ENCODE results near the gene DNMBP.
"Not testable (repeated sequence)": the region's sequence is repeated elsewhere in the genome, so short reads cannot be mapped to it uniquely, and the experiment has no call there.

The DNMBP gene

DNA sequence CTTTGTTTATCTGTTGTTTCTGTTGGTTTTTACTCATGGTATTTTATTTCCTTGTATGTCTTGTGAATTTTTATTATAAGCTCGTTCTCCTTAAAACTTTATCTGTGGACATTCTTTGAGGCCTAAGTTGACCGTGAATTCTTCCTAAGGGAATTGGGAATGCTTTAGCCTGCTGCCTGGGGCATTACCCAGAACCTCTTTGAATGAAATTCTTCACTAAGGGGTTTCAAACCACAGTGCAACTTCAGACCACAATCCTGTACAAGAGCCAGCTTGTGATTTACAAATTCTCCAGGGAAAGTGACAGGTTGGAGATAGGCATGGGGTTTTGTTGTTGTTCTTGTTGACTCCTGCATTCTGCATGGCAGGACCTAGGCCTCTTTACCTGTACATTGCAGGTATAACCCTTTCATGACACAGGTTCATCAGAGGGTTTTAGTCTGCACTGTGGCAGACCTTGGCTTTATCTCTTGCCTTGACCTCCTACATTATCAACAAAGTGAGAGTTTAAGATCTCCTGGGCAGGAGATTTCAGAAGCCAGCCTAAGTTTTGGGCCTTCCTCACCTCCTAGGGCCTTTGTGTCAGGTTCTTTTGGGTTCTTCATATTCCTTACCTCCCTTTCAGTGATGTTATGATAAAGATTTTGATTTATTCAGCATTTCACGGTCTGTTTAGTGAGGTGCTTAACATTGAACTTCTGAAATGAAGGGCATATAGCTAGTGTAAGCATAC lies 157.1 kb downstream of the DNMBP start:
- no peak for DNase-seq

- DNase-seq: no peak
Measured at GRCh38 chr10:99851825-99852224, 157.9 kb downstream of the DNMBP start.

GRCh38 chr10:99850767-99851340 lies 158.9 kb downstream of the DNMBP start:
- DNase-seq: no peak

DNA sequence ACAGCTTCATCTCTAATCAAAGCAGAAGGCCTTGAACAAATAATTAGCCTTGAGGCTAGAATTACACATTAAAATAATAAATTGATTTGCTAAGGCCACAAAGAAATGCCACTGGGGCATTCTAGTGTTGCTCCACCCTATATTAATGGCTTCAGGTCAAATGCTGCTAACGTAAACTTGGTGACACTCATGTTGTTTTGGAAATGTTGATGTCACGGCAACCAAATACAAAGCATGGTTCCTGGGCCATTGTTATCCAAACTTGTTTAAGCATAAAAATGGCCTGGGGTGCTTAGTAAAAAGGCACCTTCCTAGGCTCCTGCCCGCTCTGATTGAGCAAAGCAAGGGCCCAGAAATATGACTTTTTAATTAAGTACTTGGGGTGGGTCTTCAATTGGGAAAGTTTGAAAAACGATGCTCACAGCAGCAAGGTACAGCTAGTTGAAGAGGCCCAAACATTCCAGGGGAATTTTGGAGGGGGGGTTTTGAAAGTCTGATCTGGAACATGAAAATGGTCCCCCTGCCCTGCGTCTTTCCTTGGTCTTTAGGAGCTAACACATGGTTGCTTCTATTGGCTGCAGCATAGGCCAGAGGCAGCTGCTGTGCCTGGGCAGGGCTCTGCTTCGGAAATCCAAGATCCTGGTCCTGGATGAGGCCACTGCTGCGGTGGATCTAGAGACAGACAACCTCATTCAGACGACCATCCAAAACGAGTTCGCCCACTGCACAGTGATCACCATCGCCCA lies 159.6 kb downstream of the DNMBP start:
- DNase-seq: no peak

GRCh38 chr10:99849536-99849935 lies 160.2 kb downstream of the DNMBP start:
- DNase-seq: no peak

- no peak for DNase-seq
Measured at GRCh38 chr10:99849057-99849456, 160.7 kb downstream of the DNMBP start.

- DNase-seq: no peak
Measured at GRCh38 chr10:99845837-99846382, 163.8 kb downstream of the DNMBP start.

- DNase-seq: no peak
Measured at GRCh38 chr10:99844433-99844955, 165.3 kb downstream of the DNMBP start.

DNA sequence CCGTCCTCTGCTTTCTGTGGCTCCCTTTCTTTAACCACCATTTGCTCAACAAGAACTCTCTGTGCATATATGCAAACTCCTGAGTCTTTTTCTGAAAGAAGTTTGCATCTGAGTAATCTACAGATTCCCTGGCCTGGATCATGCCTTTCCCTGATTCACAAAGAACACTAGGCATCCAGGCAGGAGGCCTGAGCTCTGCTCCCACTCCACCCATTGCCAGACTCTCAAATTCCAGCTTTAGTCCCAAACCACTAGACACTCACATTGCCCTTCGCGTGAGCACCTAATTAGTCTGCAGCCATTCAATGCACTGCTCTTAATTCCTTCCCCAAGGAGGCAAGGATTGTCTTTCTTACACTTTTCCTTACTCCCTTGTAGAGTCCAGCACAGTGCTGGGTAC lies 166.4 kb downstream of the DNMBP start:
- DNase-seq: no peak

DNA sequence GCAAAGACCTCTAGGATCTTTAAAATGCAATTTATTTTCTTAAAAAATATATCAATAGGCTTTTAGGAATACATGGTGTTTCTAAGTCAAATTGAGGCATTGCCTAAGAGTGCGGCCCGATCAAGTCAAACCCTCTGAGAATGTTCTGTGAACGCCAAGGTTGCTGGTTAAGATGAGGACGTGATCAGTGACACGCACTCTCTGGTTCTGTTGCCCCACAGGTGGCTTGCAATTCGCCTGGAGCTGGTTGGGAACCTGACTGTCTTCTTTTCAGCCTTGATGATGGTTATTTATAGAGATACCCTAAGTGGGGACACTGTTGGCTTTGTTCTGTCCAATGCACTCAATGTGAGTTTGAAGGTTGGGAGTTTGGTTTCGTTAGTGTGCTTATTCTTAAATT lies 168.0 kb downstream of the DNMBP start:
- no peak for DNase-seq

DNA sequence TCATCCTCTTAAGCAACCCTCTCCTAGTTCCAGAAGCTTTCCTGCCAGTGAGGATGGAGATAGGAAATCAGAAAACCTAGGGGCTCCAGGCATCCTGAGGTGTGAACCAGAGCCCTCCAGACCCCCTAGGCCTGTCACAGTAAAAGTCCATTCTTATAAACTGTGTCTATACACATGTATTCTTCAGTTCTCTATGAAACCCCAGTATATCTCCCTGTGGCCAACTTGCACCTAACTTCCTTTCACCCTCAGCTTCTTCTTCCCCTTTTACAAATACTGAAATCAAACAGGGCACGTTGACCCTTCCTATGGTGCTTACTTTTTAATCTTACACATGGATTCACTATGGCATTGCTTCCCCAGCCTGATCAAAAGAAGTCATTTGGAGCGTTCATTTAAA lies 168.9 kb downstream of the DNMBP start:
- DNase-seq: not testable (repeated sequence)

DNA sequence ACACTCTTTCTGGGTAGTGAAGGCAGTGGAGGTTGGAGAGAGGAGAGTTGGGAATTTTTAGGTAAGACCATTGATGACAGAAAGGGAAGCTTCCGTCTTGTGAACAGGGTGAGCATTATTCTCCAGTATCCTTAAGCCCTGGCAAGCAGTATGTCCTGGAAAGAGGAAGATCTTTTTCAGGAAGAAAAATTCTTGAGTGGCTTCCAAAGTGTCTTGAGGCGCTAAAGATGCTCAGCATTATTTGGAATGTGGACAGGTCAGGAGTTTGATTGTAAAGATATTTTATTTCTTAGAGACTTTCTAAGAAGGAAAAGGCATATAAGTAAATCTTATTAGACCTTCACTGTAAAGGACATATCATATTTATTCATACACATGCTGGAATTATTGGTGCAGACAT lies 173.0 kb downstream of the DNMBP start:
- no peak for DNase-seq

DNA sequence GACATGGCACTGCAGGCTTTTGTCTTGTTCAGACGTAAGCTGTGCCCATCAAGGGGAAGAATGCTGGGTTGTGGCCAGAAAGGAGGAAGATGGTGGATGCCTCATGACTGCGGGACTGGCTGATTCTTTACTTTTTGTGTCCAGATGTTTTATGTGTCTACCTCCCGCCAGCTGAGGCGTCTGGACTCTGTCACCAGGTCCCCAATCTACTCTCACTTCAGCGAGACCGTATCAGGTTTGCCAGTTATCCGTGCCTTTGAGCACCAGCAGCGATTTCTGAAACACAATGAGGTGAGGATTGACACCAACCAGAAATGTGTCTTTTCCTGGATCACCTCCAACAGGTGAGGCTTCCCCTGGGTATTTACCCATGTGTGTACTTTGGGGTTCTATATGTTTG lies 173.8 kb downstream of the DNMBP start:
- DNase-seq: no peak

GRCh38 chr10:99834410-99834809 lies 175.3 kb downstream of the DNMBP start:
- DNase-seq: no peak

DNA sequence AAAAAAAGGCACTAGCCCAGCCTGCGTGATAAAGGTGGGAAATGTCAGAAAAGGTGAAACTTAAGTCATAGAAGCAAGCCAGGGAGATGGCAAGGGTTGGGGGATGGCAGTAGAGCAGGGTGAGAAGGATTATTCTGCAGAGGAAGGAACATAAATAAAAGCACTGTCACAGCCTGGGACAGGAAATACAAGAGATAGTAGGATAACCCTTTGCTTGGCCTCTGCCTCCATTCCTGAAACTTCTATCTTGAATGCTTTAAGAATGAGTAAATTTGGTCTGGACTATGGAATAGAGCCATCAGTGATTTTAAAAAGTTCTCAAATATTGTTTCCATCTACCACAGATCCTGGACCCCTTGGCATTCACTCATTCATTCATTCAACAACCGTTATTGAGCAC lies 177.3 kb downstream of the DNMBP start:
- no peak for DNase-seq

- DNase-seq: no peak
Measured at GRCh38 chr10:99828464-99828863, 181.3 kb downstream of the DNMBP start.

- no peak for DNase-seq
Measured at GRCh38 chr10:99827936-99828335, 181.8 kb downstream of the DNMBP start.

Measured in NCI-H187 treated with DMSO at 0.1 percent for 48 hours (cell line).